Measurements from ENCODE around the gene HSPA12B.

DNA sequence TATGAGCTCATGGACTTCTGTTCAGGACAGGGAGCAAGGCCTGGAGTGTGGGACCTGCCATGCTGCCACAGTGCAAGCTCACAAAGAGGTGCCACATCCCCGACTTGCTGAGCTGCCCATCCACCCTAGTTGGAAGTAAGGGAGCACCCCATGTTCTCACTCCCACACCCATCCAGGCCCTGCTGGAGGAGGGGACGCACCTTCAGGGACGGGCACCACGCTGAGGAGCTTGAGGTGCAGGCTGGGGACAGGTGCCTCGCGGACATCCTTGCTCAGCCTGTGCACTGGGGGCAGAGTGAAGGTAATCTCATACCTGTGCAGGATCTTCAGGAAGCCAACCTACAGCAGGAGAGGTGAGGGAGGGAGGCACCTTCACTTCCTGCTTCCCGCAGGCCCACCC lies 22.8 kb downstream of the HSPA12B start:
- TF ChIP-seq, protein P1, sequence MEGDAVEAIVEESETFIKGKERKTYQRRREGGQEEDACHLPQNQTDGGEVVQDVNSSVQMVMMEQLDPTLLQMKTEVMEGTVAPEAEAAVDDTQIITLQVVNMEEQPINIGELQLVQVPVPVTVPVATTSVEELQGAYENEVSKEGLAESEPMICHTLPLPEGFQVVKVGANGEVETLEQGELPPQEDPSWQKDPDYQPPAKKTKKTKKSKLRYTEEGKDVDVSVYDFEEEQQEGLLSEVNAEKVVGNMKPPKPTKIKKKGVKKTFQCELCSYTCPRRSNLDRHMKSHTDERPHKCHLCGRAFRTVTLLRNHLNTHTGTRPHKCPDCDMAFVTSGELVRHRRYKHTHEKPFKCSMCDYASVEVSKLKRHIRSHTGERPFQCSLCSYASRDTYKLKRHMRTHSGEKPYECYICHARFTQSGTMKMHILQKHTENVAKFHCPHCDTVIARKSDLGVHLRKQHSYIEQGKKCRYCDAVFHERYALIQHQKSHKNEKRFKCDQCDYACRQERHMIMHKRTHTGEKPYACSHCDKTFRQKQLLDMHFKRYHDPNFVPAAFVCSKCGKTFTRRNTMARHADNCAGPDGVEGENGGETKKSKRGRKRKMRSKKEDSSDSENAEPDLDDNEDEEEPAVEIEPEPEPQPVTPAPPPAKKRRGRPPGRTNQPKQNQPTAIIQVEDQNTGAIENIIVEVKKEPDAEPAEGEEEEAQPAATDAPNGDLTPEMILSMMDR (IDR thresholded peaks at IDR 0.05) = no peak
- no peak for TF ChIP-seq ZFX (IDR thresholded peaks at IDR 0.05; ENCODE audit: borderline replicate concordance)

Data from 22Rv1 (cell line).